Endothelial cell of umbilical vein (primary cell): ENCODE measurements around the gene TAGLN. TPM values are rescaled to one million over a fixed set of nuclear protein-coding genes. Genes with fewer than 3 reads are reported as not detected.

Experiments
- BruUV-seq: library from RNA; stranded (reverse); fragments of 400-500 nt; replicated peaks from 2 replicates; lab custom pipeline; 2021; lab: Mats Ljungman, UMichigan
- CTCF ChIA-PET: fragments of 300-600, 350-600 bp; sonication (Branson Sonifier 250); formaldehyde crosslinking; loops from one replicate; lab custom pipeline; 2021; ENCODE audit warnings: antibody characterized with exemption, inconsistent platforms; lab: Charles Lee
- POLR2A ChIA-PET: fragments of 300-600, 350-600 bp; sonication (Branson Sonifier 250); formaldehyde crosslinking; loops from one replicate; lab custom pipeline; 2021; ENCODE audit warnings: antibody characterized with exemption, inconsistent platforms; lab: Charles Lee
- DNase-seq: peaks from one replicate; pipeline ENCODE4 v3.0.0-alpha.2; 2011; ENCODE audit warnings: low read depth, low spot score
- FAIRE-seq: peaks from 2 replicates; lab custom pipeline; 2011; peaks lifted over from hg19 to GRCh38; lab: Jason Lieb, UNC
- H2AFZ ChIP-seq: 2 replicates; pipeline ENCODE4 v1.6.0; 2012; ENCODE audit warnings: low read depth, low read length, control low read depth, inconsistent platforms
- H3K27ac ChIP-seq: 2 replicates; pipeline ENCODE4 v1.5.1; 2011; ENCODE audit warnings: low read depth, mild to moderate bottlenecking, control low read depth, low read length, moderate library complexity; ENCODE audit not compliant: insufficient read depth
- H3K27me3 ChIP-seq, 2 experiments: 2 replicates each; pipeline versions ENCODE4 v1.6.0 to v1.6.1; 2011; ENCODE audit warnings: low read length in 2 of 2, mixed read lengths in 1 of 2; ENCODE audit not compliant: control insufficient read depth in 2 of 2, insufficient read depth in 2 of 2
- H3K36me3 ChIP-seq, 2 experiments: 2 replicates in 1 of 2; 3 replicates in 1 of 2; pipeline ENCODE4 v1.5.1; 2011; ENCODE audit warnings: low read length in 2 of 2, mild to moderate bottlenecking in 1 of 2, moderate library complexity in 1 of 2; ENCODE audit not compliant: control insufficient read depth in 2 of 2, insufficient read depth in 2 of 2; ENCODE audit errors: extremely low read depth in 1 of 2
- H3K4me1 ChIP-seq: 3 replicates; pipeline ENCODE4 v1.5.1; 2011; ENCODE audit warnings: mild to moderate bottlenecking, low read length; ENCODE audit not compliant: control insufficient read depth, insufficient read depth; ENCODE audit errors: extremely low read depth
- H3K4me2 ChIP-seq: 2 replicates; pipeline ENCODE4 v1.6.1; 2011; ENCODE audit warnings: low read length, control low read depth, mixed read lengths; ENCODE audit not compliant: insufficient read depth
- H3K4me3 ChIP-seq, 3 experiments: fragments of 200-600 bp in 1 of 3; sonication (generic), shearing (Covaris generic) in 1 of 3; replicated peaks in 1 of 3; 2 replicates each; pipeline ENCODE4 v1.5.1; 2011 to 2016; ENCODE audit warnings: control low read depth in 3 of 3, low read length in 3 of 3, mild to moderate bottlenecking in 2 of 3, inconsistent platforms in 1 of 3, low read depth in 1 of 3, moderate library complexity in 1 of 3; ENCODE audit not compliant: insufficient read depth in 1 of 3
- H3K79me2 ChIP-seq: 2 replicates; pipeline ENCODE4 v1.6.0; 2012; ENCODE audit warnings: low read length, inconsistent platforms; ENCODE audit not compliant: control insufficient read depth, insufficient read depth
- H3K9ac ChIP-seq: replicated peaks from 2 replicates; pipeline ENCODE3; 2011; ENCODE audit warnings: low read length, control low read depth; ENCODE audit not compliant: insufficient read depth; ENCODE audit errors: extremely low read depth
- H3K9me1 ChIP-seq: replicated peaks from 3 replicates; pipeline ENCODE4 v1.6.0; 2011; ENCODE audit warnings: mild to moderate bottlenecking, low read length; ENCODE audit not compliant: control insufficient read depth, insufficient read depth; ENCODE audit errors: extremely low read depth
- H3K9me3 ChIP-seq: replicated peaks from 2 replicates; pipeline ENCODE4 v1.5.1; 2012; ENCODE audit warnings: low read length, inconsistent platforms; ENCODE audit not compliant: control insufficient read depth, insufficient read depth
- H4K20me1 ChIP-seq: replicated peaks from 2 replicates; pipeline ENCODE3; 2011; ENCODE audit warnings: mild to moderate bottlenecking, low read length; ENCODE audit not compliant: control insufficient read depth, insufficient read depth; ENCODE audit errors: extremely low read depth
- EZH2 ChIP-seq: IDR thresholded peaks from 2 replicates; pipeline ENCODE4 v1.6.1; 2012; ENCODE audit warnings: borderline replicate concordance, low read depth, mild to moderate bottlenecking, moderate library complexity, low read length, inconsistent platforms; ENCODE audit not compliant: severe bottlenecking
- FOS ChIP-seq: IDR thresholded peaks from 2 replicates; pipeline ENCODE4 v1.6.1; 2011; ENCODE audit warnings: mild to moderate bottlenecking, low read length, moderate library complexity, borderline replicate concordance; ENCODE audit not compliant: insufficient read depth
- GATA2 ChIP-seq: IDR thresholded peaks from 2 replicates; pipeline ENCODE4 v1.7.0; 2011; ENCODE audit warnings: low read depth, mild to moderate bottlenecking, moderate library complexity, mixed read lengths, low read length; ENCODE audit not compliant: insufficient read length, insufficient read depth
- JUN ChIP-seq: IDR thresholded peaks from 2 replicates; pipeline ENCODE4 v1.6.1; 2011; ENCODE audit warnings: borderline replicate concordance, low read depth; ENCODE audit not compliant: insufficient read length, insufficient read depth
- MYC ChIP-seq: IDR thresholded peaks from one replicate; pipeline ENCODE4 v1.6.1; 2011; ENCODE audit warnings: mild to moderate bottlenecking, low read depth, low read length
- POLR2AphosphoS5 ChIP-seq: IDR thresholded peaks from 2 replicates; pipeline ENCODE4 v1.6.1; 2012; ENCODE audit warnings: low read depth, mild to moderate bottlenecking, control low read depth, low read length, moderate library complexity; ENCODE audit not compliant: insufficient read depth
- dilution Hi-C: fragments of 300-500 bp; cut with MboI; formaldehyde crosslinking; loops from one replicate; pipeline ENCODE4 v1.15.0; 2019; ENCODE audit warnings: low sequenced_read_pairs; ENCODE audit not compliant: extremely low pct_ligation_motif_present
- intact Hi-C: fragments of 100-400 bp; cut with micrococcal nuclease; formaldehyde crosslinking; loops from one replicate; pipeline ENCODE4 v1.10.0; 2022
- polyA plus RNA-seq, 4 experiments: library from polyadenylated mRNA; depleted of rRNA in 3 of 4; stranded (reverse) in 3 of 4; unstranded in 1 of 4; fragments of >200 nt; gene quantifications; 2 replicates each; pipeline versions ENCODE4 v1.2.1 to v1.2.3, GENCODE V29; 2011 to 2012; ENCODE audit warnings: missing spikeins in 1 of 4
- total RNA-seq: library from RNA; stranded (reverse); gene quantifications from 2 replicates; pipeline ENCODE4 v1.2.3, GENCODE V29; 2021
- TF ChIP-seq, protein P1 (sequence below), 2 donors: IDR thresholded peaks; 1 replicate in 1 of 2; 2 replicates in 1 of 2; pipeline ENCODE4 v1.5.1; 2011; ENCODE audit warnings: low read length in 2 of 2, mild to moderate bottlenecking in 2 of 2, moderate library complexity in 2 of 2, control low read depth in 1 of 2, inconsistent platforms in 1 of 2, low read depth in 1 of 2; ENCODE audit not compliant: insufficient read depth in 1 of 2; ENCODE audit errors: extremely low read depth in 1 of 2

Gene TAGLN
- total and polyA plus RNA-seq, 2 donors (not counting 3 experiments of a cell fraction or from before 2014, with no cell fraction given): 20.8 to 113 TPM

GRCh38 chr11:117223741-117224689 is 24.8 kb downstream of the TAGLN start:
- POLR2A ChIA-PET: no interaction called here

More at GRCh38 chr11:117223741-117224689, 24.8 kb downstream of the TAGLN start:
- Histone ChIP-seq H3K9ac (no peak overlapping the region), H4K20me1 (no peaks in the 10 kb centered on the region), H3K9me1 (no peaks in the 10 kb centered on the region), H3K4me2 (no peak overlapping the region), H2AFZ (no peak overlapping the region), H3K9me3 (no peaks in the 10 kb centered on the region), H3K36me3 (peaks cover 0 to 35% of the 10 kb centered on the region in 2 experiments), H3K4me1 (no peaks in the 10 kb centered on the region), H3K4me3 (no peak overlapping the region), H3K79me2 (no peaks in the 10 kb centered on the region), H3K27ac (no peak overlapping the region), H3K27me3 (no peaks in the 10 kb centered on the region)
- DNase-seq (no peak), FAIRE-seq (no peak)
- intact Hi-C loops: no loop called here
- dilution Hi-C loops: no loop called here
- TF ChIP-seq, protein P1, sequence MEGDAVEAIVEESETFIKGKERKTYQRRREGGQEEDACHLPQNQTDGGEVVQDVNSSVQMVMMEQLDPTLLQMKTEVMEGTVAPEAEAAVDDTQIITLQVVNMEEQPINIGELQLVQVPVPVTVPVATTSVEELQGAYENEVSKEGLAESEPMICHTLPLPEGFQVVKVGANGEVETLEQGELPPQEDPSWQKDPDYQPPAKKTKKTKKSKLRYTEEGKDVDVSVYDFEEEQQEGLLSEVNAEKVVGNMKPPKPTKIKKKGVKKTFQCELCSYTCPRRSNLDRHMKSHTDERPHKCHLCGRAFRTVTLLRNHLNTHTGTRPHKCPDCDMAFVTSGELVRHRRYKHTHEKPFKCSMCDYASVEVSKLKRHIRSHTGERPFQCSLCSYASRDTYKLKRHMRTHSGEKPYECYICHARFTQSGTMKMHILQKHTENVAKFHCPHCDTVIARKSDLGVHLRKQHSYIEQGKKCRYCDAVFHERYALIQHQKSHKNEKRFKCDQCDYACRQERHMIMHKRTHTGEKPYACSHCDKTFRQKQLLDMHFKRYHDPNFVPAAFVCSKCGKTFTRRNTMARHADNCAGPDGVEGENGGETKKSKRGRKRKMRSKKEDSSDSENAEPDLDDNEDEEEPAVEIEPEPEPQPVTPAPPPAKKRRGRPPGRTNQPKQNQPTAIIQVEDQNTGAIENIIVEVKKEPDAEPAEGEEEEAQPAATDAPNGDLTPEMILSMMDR (IDR thresholded peaks at IDR 0.05; ENCODE audit: extremely low read depth in 1 of 2, insufficient read depth in 1 of 2, low read depth in 1 of 2, low read length in 2 of 2): no peak
- TF ChIP-seq MYC: no peak
- no peak for TF ChIP-seq EZH2
- no peak for TF ChIP-seq GATA2
- no peak for TF ChIP-seq POLR2AphosphoS5
- TF ChIP-seq FOS: no peak
- no peak for TF ChIP-seq JUN
- no TSS peak for BruUV-seq
- CTCF ChIA-PET: interaction anchor here (1.6 to 5.2 kb wide), 4 partner anchors 43 to 433 kb away, joined by 7 to 90 read pairs (median 12); partner anchors contain the start of genes APOA5 and SIDT2
